Measurements from ENCODE around the gene THYN1. TPM values are rescaled to one million over a fixed set of nuclear protein-coding genes. Genes with fewer than 3 reads are reported as not detected.

THYN1 gene
- total and polyA plus RNA-seq, 2 of the 13 experiments (the other 11 are each of a cell fraction or from before 2014, with no cell fraction given) = 36.1 to 87.6 TPM

DNA sequence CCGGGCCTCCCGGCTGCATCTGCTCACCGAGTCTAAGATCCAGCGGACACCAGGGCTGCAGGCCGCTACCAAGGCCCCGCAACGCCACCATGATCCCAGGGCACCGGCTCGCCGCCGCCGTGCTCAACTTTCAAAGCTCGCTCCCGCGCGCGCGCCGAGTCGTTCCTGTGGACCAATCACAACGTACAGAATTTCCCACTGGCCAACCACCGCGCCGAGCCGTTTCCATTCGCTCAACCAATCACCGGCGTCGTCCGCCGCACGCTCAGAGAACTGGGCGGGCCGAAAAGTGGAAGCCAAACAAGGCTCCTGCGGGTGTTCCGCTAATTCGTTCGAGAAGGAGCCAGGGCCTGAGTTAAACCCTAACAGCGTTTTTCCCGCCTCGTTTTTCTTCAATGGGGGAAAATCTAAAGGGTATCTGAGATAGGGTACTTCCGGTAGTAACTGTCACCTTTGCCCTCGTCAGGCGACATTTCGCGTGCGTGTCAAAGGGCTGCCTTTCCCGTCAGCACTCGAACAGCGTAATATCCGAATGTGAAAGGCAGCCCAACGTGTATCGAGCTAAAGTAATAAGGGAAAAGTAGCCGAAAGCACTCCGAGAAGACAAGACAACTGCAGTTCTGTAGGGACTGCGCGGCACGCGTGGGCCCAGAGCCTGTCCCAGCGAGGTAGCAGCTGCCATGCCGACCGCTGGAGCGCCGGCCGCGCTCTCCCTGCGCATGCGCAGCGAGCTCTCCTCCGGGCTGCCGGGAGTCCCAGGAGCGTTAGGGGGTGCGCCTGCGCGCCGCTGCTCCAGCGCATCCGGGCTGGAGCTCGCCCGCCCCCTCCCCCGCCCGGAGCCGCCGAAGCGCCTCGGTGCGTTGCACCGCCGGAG, 29.1 kb downstream of the THYN1 start, which contains the start of the genes NCAPD3 and VPS26B (continued):
- TF ChIP-seq, protein P1, sequence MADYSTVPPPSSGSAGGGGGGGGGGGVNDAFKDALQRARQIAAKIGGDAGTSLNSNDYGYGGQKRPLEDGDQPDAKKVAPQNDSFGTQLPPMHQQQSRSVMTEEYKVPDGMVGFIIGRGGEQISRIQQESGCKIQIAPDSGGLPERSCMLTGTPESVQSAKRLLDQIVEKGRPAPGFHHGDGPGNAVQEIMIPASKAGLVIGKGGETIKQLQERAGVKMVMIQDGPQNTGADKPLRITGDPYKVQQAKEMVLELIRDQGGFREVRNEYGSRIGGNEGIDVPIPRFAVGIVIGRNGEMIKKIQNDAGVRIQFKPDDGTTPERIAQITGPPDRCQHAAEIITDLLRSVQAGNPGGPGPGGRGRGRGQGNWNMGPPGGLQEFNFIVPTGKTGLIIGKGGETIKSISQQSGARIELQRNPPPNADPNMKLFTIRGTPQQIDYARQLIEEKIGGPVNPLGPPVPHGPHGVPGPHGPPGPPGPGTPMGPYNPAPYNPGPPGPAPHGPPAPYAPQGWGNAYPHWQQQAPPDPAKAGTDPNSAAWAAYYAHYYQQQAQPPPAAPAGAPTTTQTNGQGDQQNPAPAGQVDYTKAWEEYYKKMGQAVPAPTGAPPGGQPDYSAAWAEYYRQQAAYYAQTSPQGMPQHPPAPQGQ (CRISPR knock-in tag; IDR thresholded peaks at IDR 0.05; ENCODE audit: borderline replicate concordance) = no peak
- TF ChIP-seq SAP130 (CRISPR knock-in tag; IDR thresholded peaks at IDR 0.05; ENCODE audit: low read depth) (peak; percentile 85), TOE1 (CRISPR knock-in tag; IDR thresholded peaks at IDR 0.05) (0 out of 2 replicates have a peak, but pooled peaks have one; percentile 66), MIER2 (CRISPR knock-in tag; IDR thresholded peaks at IDR 0.05) (no peak), MLLT10 (CRISPR knock-in tag; IDR thresholded peaks at IDR 0.05) (no peak), ZNF230 (CRISPR knock-in tag; IDR thresholded peaks at IDR 0.05) (peak; percentile 63; the same call in 1 of the 2 replicates), ZNF17 (CRISPR knock-in tag; IDR thresholded peaks at IDR 0.05) (no peak), PAWR (CRISPR knock-in tag; IDR thresholded peaks at IDR 0.05; ENCODE audit: borderline replicate concordance) (no peak), NCOR1 (IDR thresholded peaks at IDR 0.05; ENCODE audit: borderline replicate concordance, low read length) (no peak; the same call in 1 of the 2 replicates), SATB2 (CRISPR knock-in tag; IDR thresholded peaks at IDR 0.05) (0 out of 2 replicates have a peak, but pooled peaks have one; percentile 34), ZNF350 (CRISPR knock-in tag; IDR thresholded peaks at IDR 0.05; ENCODE audit: borderline replicate concordance, low read depth) (peak; percentile 74), CBX2 (IDR thresholded peaks at IDR 0.05; ENCODE audit: low read depth, low read length) (no peak), CBX2 (CRISPR knock-in tag; IDR thresholded peaks at IDR 0.05; ENCODE audit: low read depth) (no peak; the same call in 1 of the 2 replicates), TGIF2 (CRISPR knock-in tag; IDR thresholded peaks at IDR 0.05) (peak; percentile 84), ZFP1 (CRISPR knock-in tag; IDR thresholded peaks at IDR 0.05) (peak; percentile 52), ZNF556 (CRISPR knock-in tag; IDR thresholded peaks at IDR 0.05; ENCODE audit: borderline replicate concordance) (no peak; the same call in 1 of the 2 replicates)
- TF ChIP-seq, protein P2, sequence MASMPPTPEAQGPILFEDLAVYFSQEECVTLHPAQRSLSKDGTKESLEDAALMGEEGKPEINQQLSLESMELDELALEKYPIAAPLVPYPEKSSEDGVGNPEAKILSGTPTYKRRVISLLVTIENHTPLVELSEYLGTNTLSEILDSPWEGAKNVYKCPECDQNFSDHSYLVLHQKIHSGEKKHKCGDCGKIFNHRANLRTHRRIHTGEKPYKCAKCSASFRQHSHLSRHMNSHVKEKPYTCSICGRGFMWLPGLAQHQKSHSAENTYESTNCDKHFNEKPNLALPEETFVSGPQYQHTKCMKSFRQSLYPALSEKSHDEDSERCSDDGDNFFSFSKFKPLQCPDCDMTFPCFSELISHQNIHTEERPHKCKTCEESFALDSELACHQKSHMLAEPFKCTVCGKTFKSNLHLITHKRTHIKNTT (CRISPR knock-in tag; IDR thresholded peaks at IDR 0.05) = no peak
- TF ChIP-seq, protein P3, sequence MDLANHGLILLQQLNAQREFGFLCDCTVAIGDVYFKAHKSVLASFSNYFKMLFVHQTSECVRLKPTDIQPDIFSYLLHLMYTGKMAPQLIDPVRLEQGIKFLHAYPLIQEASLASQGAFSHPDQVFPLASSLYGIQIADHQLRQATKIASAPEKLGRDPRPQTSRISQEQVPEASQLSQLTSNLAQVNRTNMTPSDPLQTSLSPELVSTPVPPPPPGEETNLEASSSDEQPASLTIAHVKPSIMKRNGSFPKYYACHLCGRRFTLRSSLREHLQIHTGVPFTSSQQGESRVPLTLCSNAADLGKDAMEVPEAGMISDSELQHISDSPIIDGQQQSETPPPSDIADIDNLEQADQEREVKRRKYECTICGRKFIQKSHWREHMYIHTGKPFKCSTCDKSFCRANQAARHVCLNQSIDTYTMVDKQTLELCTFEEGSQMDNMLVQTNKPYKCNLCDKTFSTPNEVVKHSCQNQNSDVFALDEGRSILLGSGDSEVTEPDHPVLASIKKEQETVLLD (CRISPR knock-in tag; IDR thresholded peaks at IDR 0.05; ENCODE audit: low read depth) = peak; percentile 70; the same call in 1 of the 2 replicates
- TF ChIP-seq, protein P4, sequence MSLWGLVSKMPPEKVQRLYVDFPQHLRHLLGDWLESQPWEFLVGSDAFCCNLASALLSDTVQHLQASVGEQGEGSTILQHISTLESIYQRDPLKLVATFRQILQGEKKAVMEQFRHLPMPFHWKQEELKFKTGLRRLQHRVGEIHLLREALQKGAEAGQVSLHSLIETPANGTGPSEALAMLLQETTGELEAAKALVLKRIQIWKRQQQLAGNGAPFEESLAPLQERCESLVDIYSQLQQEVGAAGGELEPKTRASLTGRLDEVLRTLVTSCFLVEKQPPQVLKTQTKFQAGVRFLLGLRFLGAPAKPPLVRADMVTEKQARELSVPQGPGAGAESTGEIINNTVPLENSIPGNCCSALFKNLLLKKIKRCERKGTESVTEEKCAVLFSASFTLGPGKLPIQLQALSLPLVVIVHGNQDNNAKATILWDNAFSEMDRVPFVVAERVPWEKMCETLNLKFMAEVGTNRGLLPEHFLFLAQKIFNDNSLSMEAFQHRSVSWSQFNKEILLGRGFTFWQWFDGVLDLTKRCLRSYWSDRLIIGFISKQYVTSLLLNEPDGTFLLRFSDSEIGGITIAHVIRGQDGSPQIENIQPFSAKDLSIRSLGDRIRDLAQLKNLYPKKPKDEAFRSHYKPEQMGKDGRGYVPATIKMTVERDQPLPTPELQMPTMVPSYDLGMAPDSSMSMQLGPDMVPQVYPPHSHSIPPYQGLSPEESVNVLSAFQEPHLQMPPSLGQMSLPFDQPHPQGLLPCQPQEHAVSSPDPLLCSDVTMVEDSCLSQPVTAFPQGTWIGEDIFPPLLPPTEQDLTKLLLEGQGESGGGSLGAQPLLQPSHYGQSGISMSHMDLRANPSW (CRISPR knock-in tag; IDR thresholded peaks at IDR 0.05; ENCODE audit: borderline replicate concordance) = no peak
- TF ChIP-seq, protein P5, sequence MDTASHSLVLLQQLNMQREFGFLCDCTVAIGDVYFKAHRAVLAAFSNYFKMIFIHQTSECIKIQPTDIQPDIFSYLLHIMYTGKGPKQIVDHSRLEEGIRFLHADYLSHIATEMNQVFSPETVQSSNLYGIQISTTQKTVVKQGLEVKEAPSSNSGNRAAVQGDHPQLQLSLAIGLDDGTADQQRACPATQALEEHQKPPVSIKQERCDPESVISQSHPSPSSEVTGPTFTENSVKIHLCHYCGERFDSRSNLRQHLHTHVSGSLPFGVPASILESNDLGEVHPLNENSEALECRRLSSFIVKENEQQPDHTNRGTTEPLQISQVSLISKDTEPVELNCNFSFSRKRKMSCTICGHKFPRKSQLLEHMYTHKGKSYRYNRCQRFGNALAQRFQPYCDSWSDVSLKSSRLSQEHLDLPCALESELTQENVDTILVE (CRISPR knock-in tag; IDR thresholded peaks at IDR 0.05) = no peak; the same call in 1 of the 2 replicates
